Measurements from ENCODE around the gene KSR1. TPM values are rescaled to one million over a fixed set of nuclear protein-coding genes. Genes with fewer than 3 reads are reported as not detected.
A peak's percentile ranks its signal among the peaks of the same experiment; 100 is the strongest.

KSR1 gene
- total and polyA plus RNA-seq, 2 of the 4 experiments (the other 2 are of a cell fraction), result 12.5 to 21.9 TPM

GRCh38 chr17:27566671-27567562 is 110.7 kb downstream of the KSR1 start:
- no peaks in the 10 kb centered on the region for H3K27me3 ChIP-seq (ENCODE audit: control insufficient read depth, insufficient read depth, low read length)
- peak overlapping the region; percentile 25 for H2AFZ ChIP-seq (replicated peaks; ENCODE audit: low read length, poor library complexity)
- no peaks in the 10 kb centered on the region for H3K9me3 ChIP-seq (ENCODE audit: control insufficient read depth, insufficient read depth, low read length)
- peak overlapping the region; percentile 34; the same call in 1 of the 2 replicates for H3K18ac ChIP-seq (ENCODE audit: low read depth, low read length)
- H4K5ac ChIP-seq (ENCODE audit: low read depth, low read length), result peak overlapping the region; percentile 78; the same call in 1 of the 2 replicates
- H2BK15ac ChIP-seq (ENCODE audit: low read depth, low read length), result peak overlapping the region; percentile 73; the same call in 2 of the 3 replicates
- H3K4me3 ChIP-seq (ENCODE audit: insufficient read depth, low read depth, low read length), result no peak overlapping the region
- peak overlapping the region; percentile 26 for H2AK9ac ChIP-seq (replicated peaks; ENCODE audit: low read depth, low read length, poor library complexity)
- dilution Hi-C loops (cut with HindIII; ENCODE audit: low sequenced_read_pairs, unreplicated experiment) (no loop called here), in situ Hi-C loops (cut with MboI; ENCODE audit: low sequenced_read_pairs) (no loop called here), intact Hi-C loops (cut with micrococcal nuclease) (no loop called here)
- ChIA-PET POLR2A (ENCODE audit: unreplicated experiment) (no interaction called here), CTCF (no interaction called here)
- H3K56ac ChIP-seq (ENCODE audit: extremely low read depth, insufficient read depth, low read length), result no peak overlapping the region
- no TSS peak for BruUV-seq (replicated peaks)
- H2AK5ac ChIP-seq (ENCODE audit: low read depth, low read length), result peak overlapping the region; percentile 89
- whole genome bisulfite sequencing, 2 experiments (ENCODE audit: extremely low coverage in 2 of 2, insufficient read length in 1 of 2), result 92% methylated on average over 4 of the region's 14 CpGs; no CpG with 5 or more reads in 1 of the 2 experiments
- peak overlapping the region; percentile 48 for H2BK5ac ChIP-seq (ENCODE audit: low read depth, low read length, poor library complexity, severe bottlenecking)
- H3K23ac ChIP-seq (ENCODE audit: low read depth, low read length), result no peak overlapping the region; the same call in 1 of the 2 replicates
- H3K14ac ChIP-seq (replicated peaks; ENCODE audit: low read depth, low read length), result peak overlapping the region; percentile 27; the same call in 1 of the 2 replicates
- TF ChIP-seq BHLHE40 (IDR thresholded peaks at IDR 0.05; ENCODE audit: low read depth, low read length) (no peak), CEBPB (IDR thresholded peaks at IDR 0.05; ENCODE audit: low read depth, low read length) (no peak), CHD1 (IDR thresholded peaks at IDR 0.05; ENCODE audit: low read depth, low read length) (no peak), MAZ (IDR thresholded peaks at IDR 0.05; ENCODE audit: borderline replicate concordance, low read depth, low read length) (no peak), POLR2A (IDR thresholded peaks at IDR 0.05; ENCODE audit: low read depth, low read length) (no peak), RCOR1 (IDR thresholded peaks at IDR 0.05; ENCODE audit: insufficient replicate concordance, low read length) (no peak), SMC3 (IDR thresholded peaks at IDR 0.05; ENCODE audit: low read depth, low read length) (no peak), MXI1 (IDR thresholded peaks at IDR 0.05; ENCODE audit: borderline replicate concordance, low read depth, low read length) (no peak), MAFK (IDR thresholded peaks at IDR 0.05; ENCODE audit: low read depth, low read length) (no peak), ELK1 (IDR thresholded peaks at IDR 0.05; ENCODE audit: borderline replicate concordance, low read depth, low read length) (no peak), NFE2L2 (IDR thresholded peaks at IDR 0.05; ENCODE audit: low read depth, low read length) (no peak), RAD21 (IDR thresholded peaks at IDR 0.05; ENCODE audit: low read length) (no peak)
- H2BK20ac ChIP-seq (ENCODE audit: low read depth, low read length), result peak overlapping the region; percentile 6
- H3K4me2 ChIP-seq (ENCODE audit: low read depth, low read length), result no peak overlapping the region
- peaks cover 17% of the 10 kb centered on the region for H4K20me1 ChIP-seq (ENCODE audit: insufficient read depth, low read length)
- peaks cover 19% of the 10 kb centered on the region for H3K36me3 ChIP-seq (ENCODE audit: control insufficient read depth, insufficient read depth, low read length)
- H3K9me1 ChIP-seq (ENCODE audit: insufficient read depth, low read length), result peaks cover 31% of the 10 kb centered on the region
- DNase-seq (peak; percentile 64), ATAC-seq (ENCODE audit: low read depth) (no peak)
- no peak overlapping the region for H3K9ac ChIP-seq (ENCODE audit: low read depth, low read length)
- H4K8ac ChIP-seq (ENCODE audit: low read depth in 2 of 2, low read length in 2 of 2), result peak overlapping the region; percentile 15 to 78; a peak in 2 of 4 replicates
- H4K91ac ChIP-seq (ENCODE audit: insufficient read depth, low read depth, low read length), result peak overlapping the region; percentile 73
- H3K27ac ChIP-seq (ENCODE audit: insufficient read depth, low read length), result no peak overlapping the region
- H3K4me1 ChIP-seq (ENCODE audit: control insufficient read depth, insufficient read depth, low read length), result peaks cover 38% of the 10 kb centered on the region
- peaks cover 51 to 93% of the 10 kb centered on the region in 2 experiments for H3K79me1 ChIP-seq (ENCODE audit: low read depth in 1 of 2, low read length in 2 of 2)
- H3K4ac ChIP-seq (ENCODE audit: low read depth, low read length), result peak overlapping the region; percentile 58
- H2BK120ac ChIP-seq (ENCODE audit: low read depth, low read length), result peak overlapping the region; percentile 26; the same call in 1 of the 2 replicates
